ENCODE results near the gene DRC3. TPM values are rescaled to one million over a fixed set of nuclear protein-coding genes. Genes with fewer than 3 reads are reported as not detected.

The DRC3 gene
- total RNA-seq, 1 donor from 2014 or later = 5.1 TPM

- DNase-seq (ENCODE audit: low spot score) = no peak
Observed at GRCh38 chr17:17965152-17965721, 7.4 kb upstream of the DRC3 start.

DNA sequence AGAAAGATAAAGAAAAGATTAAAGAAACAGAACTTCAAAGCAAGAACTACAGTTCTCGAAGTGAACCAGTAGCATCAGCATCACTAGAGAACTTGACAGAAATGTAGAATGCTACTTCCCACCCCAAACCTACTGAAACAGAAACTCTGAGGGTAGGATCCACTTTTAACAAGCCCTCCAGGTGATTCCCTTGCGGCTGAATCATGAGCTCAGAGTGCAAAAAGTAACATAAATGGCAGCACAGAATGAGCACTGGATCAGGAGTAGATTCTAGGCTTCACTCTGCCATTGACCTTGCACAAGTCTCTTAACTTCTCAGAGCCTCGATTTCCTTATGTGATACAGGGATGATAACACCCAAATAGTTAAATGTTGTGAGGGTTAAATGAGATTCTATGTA lies 6.3 kb upstream of the DRC3 start:
- no peak for DNase-seq (ENCODE audit: low spot score)

GRCh38 chr17:17970699-17971430 lies 1.8 kb upstream of the DRC3 start:
- DNase-seq (ENCODE audit: low spot score) = no peak

DNA sequence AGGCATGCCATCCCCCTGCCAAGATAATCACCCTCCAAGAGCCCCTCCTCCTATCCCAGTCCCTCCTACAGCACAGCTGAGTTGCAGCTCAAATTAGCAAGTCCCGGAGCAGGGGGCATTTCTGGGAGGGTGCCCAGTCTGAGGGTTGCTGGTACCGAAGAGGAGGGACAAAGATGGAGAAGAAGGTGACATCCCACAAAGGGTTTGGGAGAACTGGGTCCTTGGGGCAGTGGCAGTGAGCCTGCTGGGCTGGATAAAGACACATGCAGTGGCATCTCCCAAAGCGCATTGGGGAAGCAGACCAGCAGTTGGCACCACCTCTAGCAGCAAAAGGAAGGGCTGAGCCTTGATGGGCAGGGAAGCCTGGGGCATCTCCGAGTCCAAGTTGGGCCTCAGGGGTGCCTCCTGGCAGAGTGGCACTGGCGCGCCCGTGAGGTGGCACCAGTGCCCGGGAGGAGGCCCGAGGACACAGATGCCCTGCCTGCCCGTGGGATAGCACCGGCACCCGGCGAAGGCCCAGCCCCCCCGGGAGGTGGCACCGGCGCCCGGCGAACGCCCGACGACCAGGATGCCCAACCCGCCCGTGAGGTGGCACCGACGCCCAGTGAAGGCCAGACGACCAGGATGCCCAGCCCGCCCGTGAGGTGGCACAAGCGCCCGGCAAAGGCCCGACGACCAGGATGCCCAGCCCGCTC lies 1.1 kb upstream of the DRC3 start:
- peak; percentile 54 for DNase-seq (ENCODE audit: low spot score)

- no peak for DNase-seq (ENCODE audit: low spot score)
Observed at GRCh38 chr17:17972952-17973254, 241 bp downstream of the DRC3 start.

DNA sequence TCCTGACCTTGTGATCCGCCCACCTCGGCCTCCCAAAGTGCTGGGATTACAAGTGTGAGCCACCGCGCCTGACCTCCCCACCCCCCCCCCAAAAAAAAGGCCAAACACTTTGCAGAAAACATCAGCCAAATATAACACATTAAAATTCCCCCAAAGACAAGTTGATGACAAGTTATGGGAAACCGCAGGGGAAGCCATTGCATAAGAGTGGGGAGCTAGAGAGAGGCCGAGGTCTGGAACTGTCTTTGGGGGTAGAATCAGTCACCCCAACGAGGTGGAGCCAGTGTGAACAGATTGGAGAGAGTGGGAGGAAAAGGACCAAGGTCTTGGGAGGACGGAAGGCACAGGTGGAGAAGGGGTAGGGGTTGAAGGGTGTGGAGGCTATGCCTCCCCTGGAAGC lies 2.8 kb downstream of the DRC3 start:
- DNase-seq (ENCODE audit: low spot score) = no peak

- no peak for DNase-seq (ENCODE audit: low spot score)
Observed at GRCh38 chr17:17976931-17977570, 4.4 kb downstream of the DRC3 start.

DNA sequence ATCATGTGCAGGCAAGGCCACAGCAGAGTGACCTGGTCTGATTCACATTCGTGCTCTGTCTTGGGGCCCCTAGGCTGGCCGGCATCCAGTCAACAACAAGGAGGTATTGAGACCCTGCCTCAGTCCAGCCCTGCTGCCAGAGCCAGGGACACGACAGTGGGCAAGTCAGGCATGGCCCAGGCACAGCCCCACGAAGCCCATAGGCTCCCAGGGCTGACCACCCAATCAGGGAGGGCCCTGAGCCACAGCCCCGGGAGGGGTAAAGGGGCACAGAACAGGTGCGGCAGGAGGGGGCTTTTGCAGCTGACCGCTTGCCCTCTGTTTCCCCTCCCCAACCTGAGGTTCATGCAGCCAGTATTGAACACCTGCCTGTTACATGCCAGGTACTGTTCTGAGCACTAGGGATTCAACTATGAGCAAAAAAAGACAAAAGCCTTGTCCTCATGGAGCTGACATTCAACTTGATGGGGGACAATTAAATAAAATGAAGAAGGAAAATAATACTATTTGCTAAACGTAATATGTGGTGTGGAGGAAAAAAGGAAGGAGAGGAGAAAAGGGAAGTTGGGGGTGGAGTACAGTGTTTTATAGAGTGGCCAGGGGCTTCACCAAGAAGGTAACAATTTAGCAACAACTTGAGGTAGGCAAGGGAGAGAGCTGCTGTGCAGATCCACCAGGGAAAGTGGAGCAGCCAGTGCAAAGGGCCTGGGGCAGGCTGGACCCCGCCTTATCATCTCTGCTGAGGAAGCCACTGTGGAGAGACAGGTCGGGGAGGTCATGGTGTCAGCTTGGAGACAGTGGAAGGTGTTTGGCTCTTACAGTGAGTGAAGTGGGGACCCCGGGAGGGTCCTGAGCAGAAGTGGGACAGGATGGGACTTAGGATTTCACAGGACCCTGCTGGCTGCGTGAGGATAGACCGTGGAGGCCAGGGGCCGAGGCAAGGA lies 6.1 kb downstream of the DRC3 start:
- no peak for DNase-seq (ENCODE audit: low spot score)

- no peak for DNase-seq (ENCODE audit: low spot score)
Observed at GRCh38 chr17:17979778-17980177, 7.1 kb downstream of the DRC3 start.

GRCh38 chr17:17981330-17981729 lies 8.7 kb downstream of the DRC3 start:
- no peak for DNase-seq (ENCODE audit: low spot score)

DNA sequence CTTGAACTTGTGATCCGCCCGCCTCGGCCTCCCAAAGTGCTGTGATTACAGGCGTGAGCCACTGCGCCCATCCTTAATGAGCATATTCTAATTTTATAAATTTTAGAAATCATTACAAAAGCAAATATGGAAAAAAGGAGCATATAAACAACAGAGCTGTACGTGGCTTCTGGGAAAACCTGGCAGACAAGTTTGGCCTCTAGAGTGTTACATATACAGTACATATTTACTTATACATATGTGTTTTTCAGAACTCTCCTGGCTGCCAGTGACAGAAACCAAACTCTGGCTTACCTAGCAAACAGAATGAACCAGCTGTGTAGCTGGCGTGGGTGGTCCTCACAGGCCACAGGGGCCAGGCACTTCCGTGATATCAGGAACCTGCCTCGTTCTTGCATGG lies 10.1 kb downstream of the DRC3 start:
- no peak for DNase-seq (ENCODE audit: low spot score)

DNA sequence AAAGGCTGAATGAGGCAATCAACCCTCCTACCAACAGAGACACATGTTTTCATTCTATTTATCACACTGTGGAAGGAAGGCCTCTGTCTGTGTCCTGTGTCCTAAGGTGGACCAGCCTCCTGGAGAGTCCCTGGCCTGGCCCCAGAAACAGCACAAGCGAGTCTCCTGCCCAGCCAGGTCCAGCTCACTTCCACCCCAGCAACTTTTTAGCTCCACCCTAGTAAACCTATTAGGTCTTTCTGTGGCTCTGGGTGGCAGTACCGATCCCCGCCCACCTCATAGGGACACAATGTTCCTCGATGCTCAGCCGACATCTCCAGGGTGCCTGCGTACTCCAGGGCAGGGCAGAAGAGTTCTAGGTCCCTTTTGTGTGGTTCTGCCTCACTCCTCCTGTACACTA lies 10.7 kb downstream of the DRC3 start:
- DNase-seq (ENCODE audit: low spot score) = no peak

DNA sequence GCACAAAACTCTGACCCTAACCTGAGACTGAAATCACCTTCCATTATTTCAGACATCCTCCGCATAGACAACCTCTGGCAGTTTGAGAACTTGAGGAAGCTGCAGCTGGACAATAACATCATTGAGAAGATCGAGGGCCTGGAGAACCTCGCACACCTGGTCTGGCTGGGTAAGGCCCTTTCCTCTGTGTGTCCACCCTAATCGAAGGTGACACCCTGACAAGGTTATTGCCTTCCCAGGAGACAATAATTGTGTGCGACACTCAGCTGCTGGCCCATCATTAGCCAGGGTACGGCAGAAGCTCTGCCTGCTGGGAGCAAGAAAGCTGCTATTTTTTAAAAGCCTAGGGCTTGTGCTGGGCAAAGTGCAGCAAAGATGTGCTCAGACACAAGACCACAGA lies 11.1 kb downstream of the DRC3 start:
- DNase-seq (ENCODE audit: low spot score) = no peak

GRCh38 chr17:17985153-17985552 lies 12.5 kb downstream of the DRC3 start:
- DNase-seq (ENCODE audit: low spot score) = no peak

DNA sequence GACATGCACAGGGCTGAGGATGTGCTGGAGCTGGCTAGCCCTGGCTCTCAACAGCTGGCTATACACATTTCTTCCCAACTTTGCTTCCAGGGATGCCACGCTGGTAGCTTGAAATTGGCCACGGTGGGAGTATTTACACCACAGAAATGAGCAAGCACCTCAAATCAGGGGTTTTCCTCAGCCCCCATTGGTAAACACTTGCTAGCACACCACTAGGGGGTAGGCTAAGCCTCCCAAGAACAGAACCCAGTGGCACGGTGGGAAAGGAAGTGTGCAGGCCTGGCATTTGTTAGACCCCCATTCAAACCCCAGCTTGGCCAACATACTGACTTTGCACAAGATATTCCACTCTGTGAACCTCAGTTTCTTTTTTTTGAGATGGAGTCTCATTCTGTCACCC lies 12.9 kb downstream of the DRC3 start:
- no peak for DNase-seq (ENCODE audit: low spot score)

GRCh38 chr17:17987187-17987896 lies 14.7 kb downstream of the DRC3 start:
- no peak for DNase-seq (ENCODE audit: low spot score)

GRCh38 chr17:17987901-17988300 lies 15.2 kb downstream of the DRC3 start:
- DNase-seq (ENCODE audit: low spot score) = no peak

- no peak for DNase-seq (ENCODE audit: low spot score)
Observed at GRCh38 chr17:17988427-17988945, 15.8 kb downstream of the DRC3 start.

- no peak for DNase-seq (ENCODE audit: low spot score)
Observed at GRCh38 chr17:17989081-17989480, 16.4 kb downstream of the DRC3 start.

DNA sequence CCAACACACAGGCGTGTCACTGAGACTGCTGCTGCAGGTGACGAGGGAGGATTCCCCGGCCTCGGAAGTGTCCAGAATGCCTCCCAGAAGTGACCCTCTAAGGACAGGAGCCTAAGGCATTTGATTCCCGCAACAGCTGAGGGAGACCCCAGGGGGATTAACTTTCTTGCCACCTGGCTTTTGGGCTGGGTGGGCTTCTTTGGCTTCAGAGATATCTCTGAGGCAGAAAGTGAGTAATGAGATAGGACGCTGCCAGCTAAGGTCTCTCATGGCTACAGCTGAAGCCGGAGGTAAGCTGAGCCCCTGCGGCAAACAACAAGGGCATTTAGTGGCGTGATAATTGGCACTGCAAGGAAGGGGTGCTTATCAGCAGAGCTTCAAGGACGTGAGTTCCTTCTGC lies 17.0 kb downstream of the DRC3 start:
- no peak for DNase-seq (ENCODE audit: low spot score)

- DNase-seq (ENCODE audit: low spot score) = no peak
Observed at GRCh38 chr17:17990282-17990681, 17.6 kb downstream of the DRC3 start.
